Measurements from ENCODE around the gene VPS51. TPM values are rescaled to one million over a fixed set of nuclear protein-coding genes. Genes with fewer than 3 reads are reported as not detected.

The VPS51 gene
- total and polyA plus RNA-seq, 9 of the 15 experiments (the other 6 are each of a cell fraction or from before 2014, with no cell fraction given), result 1.8 to 143 (median 46.8) TPM

- TF ChIP-seq ATF3 (IDR thresholded peaks at IDR 0.05), result peak; percentile 68
- TF ChIP-seq ATF3 (CRISPR knock-in tag; conservative IDR thresholded peaks at IDR 0.05), result 0 out of 2 replicates have a peak, but pooled peaks have one; percentile 27
- TF ChIP-seq, protein P1, sequence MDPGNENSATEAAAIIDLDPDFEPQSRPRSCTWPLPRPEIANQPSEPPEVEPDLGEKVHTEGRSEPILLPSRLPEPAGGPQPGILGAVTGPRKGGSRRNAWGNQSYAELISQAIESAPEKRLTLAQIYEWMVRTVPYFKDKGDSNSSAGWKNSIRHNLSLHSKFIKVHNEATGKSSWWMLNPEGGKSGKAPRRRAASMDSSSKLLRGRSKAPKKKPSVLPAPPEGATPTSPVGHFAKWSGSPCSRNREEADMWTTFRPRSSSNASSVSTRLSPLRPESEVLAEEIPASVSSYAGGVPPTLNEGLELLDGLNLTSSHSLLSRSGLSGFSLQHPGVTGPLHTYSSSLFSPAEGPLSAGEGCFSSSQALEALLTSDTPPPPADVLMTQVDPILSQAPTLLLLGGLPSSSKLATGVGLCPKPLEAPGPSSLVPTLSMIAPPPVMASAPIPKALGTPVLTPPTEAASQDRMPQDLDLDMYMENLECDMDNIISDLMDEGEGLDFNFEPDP (CRISPR knock-in tag; IDR thresholded peaks at IDR 0.05), result 0 out of 2 replicates have a peak, but pooled peaks have one; percentile 56
- peak; percentile 51; the same call in 1 of the 2 replicates for TF ChIP-seq CC2D1A (IDR thresholded peaks at IDR 0.05)
- peak; percentile 79 for TF ChIP-seq SAP30 (IDR thresholded peaks at IDR 0.05; ENCODE audit: borderline replicate concordance, insufficient read depth, low read depth, low read length, poor library complexity, severe bottlenecking)
- 0 out of 2 replicates have a peak, but pooled peaks have one; percentile 23 for TF ChIP-seq SMAD3 (CRISPR knock-in tag; conservative IDR thresholded peaks at IDR 0.05)
- peak; percentile 80; the same call in 1 of the 2 replicates for TF ChIP-seq ZNF717 (CRISPR knock-in tag; IDR thresholded peaks at IDR 0.05)
- TF ChIP-seq ZNF445 (CRISPR knock-in tag; IDR thresholded peaks at IDR 0.05; ENCODE audit: low read depth), result peak; percentile 34; the same call in 1 of the 2 replicates
- TF ChIP-seq, protein P2, sequence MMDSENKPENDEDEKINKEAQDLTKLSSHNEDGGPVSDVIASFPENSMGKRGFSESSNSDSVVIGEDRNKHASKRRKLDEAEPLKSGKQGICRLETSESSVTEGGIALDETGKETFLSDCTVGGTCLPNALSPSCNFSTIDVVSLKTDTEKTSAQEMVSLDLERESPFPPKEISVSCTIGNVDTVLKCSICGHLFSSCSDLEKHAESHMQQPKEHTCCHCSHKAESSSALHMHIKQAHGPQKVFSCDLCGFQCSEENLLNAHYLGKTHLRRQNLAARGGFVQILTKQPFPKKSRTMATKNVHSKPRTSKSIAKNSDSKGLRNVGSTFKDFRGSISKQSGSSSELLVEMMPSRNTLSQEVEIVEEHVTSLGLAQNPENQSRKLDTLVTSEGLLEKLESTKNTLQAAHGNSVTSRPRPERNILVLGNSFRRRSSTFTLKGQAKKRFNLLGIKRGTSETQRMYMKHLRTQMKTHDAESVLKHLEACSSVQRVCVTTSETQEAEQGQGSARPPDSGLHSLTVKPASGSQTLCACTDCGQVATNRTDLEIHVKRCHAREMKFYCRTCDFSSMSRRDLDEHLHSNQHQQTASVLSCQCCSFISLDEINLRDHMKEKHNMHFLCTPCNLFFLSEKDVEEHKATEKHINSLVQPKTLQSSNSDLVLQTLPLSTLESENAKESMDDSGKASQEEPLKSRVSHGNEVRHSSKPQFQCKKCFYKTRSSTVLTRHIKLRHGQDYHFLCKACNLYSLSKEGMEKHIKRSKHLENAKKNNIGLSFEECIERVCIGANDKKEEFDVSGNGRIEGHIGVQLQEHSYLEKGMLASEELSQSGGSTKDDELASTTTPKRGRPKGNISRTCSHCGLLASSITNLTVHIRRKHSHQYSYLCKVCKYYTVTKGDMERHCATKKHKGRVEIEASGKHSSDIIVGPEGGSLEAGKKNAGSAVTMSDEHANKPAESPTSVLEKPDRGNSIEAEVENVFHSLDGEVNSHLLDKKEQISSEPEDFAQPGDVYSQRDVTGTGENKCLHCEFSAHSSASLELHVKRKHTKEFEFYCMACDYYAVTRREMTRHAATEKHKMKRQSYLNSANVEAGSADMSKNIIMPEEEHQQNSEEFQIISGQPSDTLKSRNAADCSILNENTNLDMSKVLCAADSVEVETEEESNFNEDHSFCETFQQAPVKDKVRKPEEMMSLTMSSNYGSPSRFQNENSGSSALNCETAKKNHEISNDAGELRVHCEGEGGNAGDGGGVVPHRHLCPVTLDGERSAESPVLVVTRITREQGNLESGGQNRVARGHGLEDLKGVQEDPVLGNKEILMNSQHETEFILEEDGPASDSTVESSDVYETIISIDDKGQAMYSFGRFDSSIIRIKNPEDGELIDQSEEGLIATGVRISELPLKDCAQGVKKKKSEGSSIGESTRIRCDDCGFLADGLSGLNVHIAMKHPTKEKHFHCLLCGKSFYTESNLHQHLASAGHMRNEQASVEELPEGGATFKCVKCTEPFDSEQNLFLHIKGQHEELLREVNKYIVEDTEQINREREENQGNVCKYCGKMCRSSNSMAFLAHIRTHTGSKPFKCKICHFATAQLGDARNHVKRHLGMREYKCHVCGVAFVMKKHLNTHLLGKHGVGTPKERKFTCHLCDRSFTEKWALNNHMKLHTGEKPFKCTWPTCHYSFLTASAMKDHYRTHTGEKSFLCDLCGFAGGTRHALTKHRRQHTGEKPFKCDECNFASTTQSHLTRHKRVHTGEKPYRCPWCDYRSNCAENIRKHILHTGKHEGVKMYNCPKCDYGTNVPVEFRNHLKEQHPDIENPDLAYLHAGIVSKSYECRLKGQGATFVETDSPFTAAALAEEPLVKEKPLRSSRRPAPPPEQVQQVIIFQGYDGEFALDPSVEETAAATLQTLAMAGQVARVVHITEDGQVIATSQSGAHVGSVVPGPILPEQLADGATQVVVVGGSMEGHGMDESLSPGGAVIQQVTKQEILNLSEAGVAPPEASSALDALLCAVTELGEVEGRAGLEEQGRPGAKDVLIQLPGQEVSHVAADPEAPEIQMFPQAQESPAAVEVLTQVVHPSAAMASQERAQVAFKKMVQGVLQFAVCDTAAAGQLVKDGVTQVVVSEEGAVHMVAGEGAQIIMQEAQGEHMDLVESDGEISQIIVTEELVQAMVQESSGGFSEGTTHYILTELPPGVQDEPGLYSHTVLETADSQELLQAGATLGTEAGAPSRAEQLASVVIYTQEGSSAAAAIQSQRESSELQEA (IDR thresholded peaks at IDR 0.05; ENCODE audit: low read depth), result peak; percentile 64
- TF ChIP-seq STAT6 (CRISPR knock-in tag; IDR thresholded peaks at IDR 0.05), result 0 out of 2 replicates have a peak, but pooled peaks have one; percentile 15
- peak; percentile 84 for TF ChIP-seq TBP (optimal IDR thresholded peaks at IDR 0.05; ENCODE audit: low read depth, low read length)
- no peak for TF ChIP-seq ZNF175 (CRISPR knock-in tag; IDR thresholded peaks at IDR 0.05; ENCODE audit: low read depth)
- no peak for TF ChIP-seq CCAR2 (IDR thresholded peaks at IDR 0.05; ENCODE audit: low read depth, low read length)
Measured at GRCh38 chr11:65134240-65134951, 38.4 kb downstream of the VPS51 start, which contains the start of gene SYVN1 (continued).

All from K562 (cell line).